Purkinje cell (primary cell): ENCODE data around the gene C2orf78. TPM values are rescaled to one million over a fixed set of nuclear protein-coding genes. Genes with fewer than 3 reads are reported as not detected.

Source experiments
- polyA plus RNA-seq: library from polyadenylated mRNA; unstranded; fragments of >200 nt; fragmentation: Nextera tagmentation; gene quantifications from 2 replicates; pipeline ENCODE4 v1.2.1, GENCODE V29; 2014

Gene C2orf78
- not detected in 2 replicates for polyA plus RNA-seq

GRCh38 chr2:73783883-73784282, at the start of gene C2orf78:
TSS of gene C2orf78 (plus strand) at chr2:73784183. CDS start at chr2:73784310, 127 bp downstream.

GRCh38 chr2:73736855-73737779, 46.9 kb upstream of the C2orf78 start, which contains the start of gene TPRKB:
TSS of gene TPRKB (minus strand) at chr2:73737345. CDS start at chr2:73734569, 2,776 bp downstream.

GRCh38 chr2:73779467-73780236, 4.3 kb upstream of the C2orf78 start, which contains the start of gene DUSP11:
TSS of gene DUSP11 (minus strand) at chr2:73780103. CDS start at chr2:73779974, 129 bp downstream.

GRCh38 chr2:73828818-73829570, 45.0 kb downstream of the C2orf78 start, which contains the start of gene STAMBP:
TSS of gene STAMBP (plus strand) at chr2:73828961. CDS start at chr2:73830857, 1,896 bp downstream.

Other genes with a start within 250 kb of the C2orf78 start
- 2.2 TPM in 1 of 2 replicates, not detected in the other for gene NAT8, start 141.8 kb upstream of the C2orf78 start, polyA plus RNA-seq
- 107 and 138 TPM in 2 replicates for gene TPRKB, start 46.8 kb upstream of the C2orf78 start, polyA plus RNA-seq
- gene DUSP11, start 4.1 kb upstream of the C2orf78 start, polyA plus RNA-seq, result 12.9 and 24.4 TPM in 2 replicates
- gene STAMBP, start 44.8 kb downstream of the C2orf78 start, polyA plus RNA-seq, result 69.6 and 80.3 TPM in 2 replicates
- not detected in 2 replicates for gene ACTG2, start 108.8 kb downstream of the C2orf78 start, polyA plus RNA-seq
- 179 and 199 TPM in 2 replicates for gene DGUOK, start 142.7 kb downstream of the C2orf78 start, polyA plus RNA-seq
- 0.27 and 0.82 TPM in 2 replicates for gene TET3, start 200.7 kb downstream of the C2orf78 start, polyA plus RNA-seq